AG04450 (cell line): ENCODE measurements around the gene GFOD2. TPM values are rescaled to one million over a fixed set of nuclear protein-coding genes. Genes with fewer than 3 reads are reported as not detected.

Experiments
- CTCF ChIA-PET: fragments of 300-600, 350-600 bp; formaldehyde crosslinking; extraction: SDS; loops from one replicate; lab custom pipeline; 2022; ENCODE audit warnings: antibody characterized with exemption, inconsistent platforms; lab: Charles Lee
- POLR2A ChIA-PET: fragments of 350-600 bp; formaldehyde crosslinking; extraction: SDS; loops from one replicate; lab custom pipeline; 2021; ENCODE audit warnings: antibody characterized with exemption, inconsistent platforms; lab: Yijun Ruan, JAX
- DNase-seq: peaks from one replicate; pipeline ENCODE4 v3.0.0-alpha.2; 2011; ENCODE audit warnings: low read depth, low spot score
- H3K27ac ChIP-seq: one replicate; pipeline ENCODE4 v1.5.1; 2012; ENCODE audit warnings: low read depth, low read length, control low read depth
- H3K27me3 ChIP-seq: one replicate; pipeline ENCODE4 v1.6.0; 2012; ENCODE audit warnings: low read length; ENCODE audit not compliant: control insufficient read depth, insufficient read depth
- H3K4me3 ChIP-seq: 2 replicates; pipeline ENCODE4 v1.5.1; 2011; ENCODE audit warnings: mild to moderate bottlenecking, low read depth, low read length, control low read depth
- H3K9me3 ChIP-seq: 2 replicates; pipeline ENCODE4 v1.5.1; 2012; ENCODE audit warnings: low read length; ENCODE audit not compliant: control insufficient read depth, insufficient read depth
- polyA plus RNA-seq: library from polyadenylated mRNA; depleted of rRNA; stranded (reverse); fragments of >200 nt; gene quantifications from 2 replicates; pipeline ENCODE4 v1.2.3, GENCODE V29; 2011
- TF ChIP-seq, protein P1 (sequence below): IDR thresholded peaks from 2 replicates; pipeline ENCODE4 v1.5.1; 2011; ENCODE audit warnings: low read depth, low read length, control low read depth, inconsistent platforms

GFOD2 gene
- polyA plus RNA-seq, 1 experiment, result 11.1 TPM

DNA sequence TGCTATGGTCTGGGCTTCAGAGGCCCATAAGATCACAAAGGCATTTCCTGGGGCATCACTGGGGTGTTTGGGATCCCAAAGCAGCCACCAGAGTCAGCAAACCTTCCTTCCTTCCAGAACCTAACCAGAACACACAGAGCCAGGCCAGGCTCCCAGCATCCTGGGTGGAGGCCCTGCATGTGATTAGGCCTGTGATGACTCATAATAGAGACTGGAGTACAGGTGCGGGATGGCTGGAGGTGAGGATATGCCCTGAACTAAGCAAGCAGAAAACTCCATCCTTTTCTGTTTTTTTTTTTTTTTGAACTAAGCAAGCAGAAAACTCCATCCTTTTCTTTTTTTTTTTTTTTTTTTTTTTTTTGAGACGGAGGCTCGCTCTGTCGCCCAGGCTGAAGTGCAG, 17.7 kb upstream of the GFOD2 start:
- TF ChIP-seq, protein P1, sequence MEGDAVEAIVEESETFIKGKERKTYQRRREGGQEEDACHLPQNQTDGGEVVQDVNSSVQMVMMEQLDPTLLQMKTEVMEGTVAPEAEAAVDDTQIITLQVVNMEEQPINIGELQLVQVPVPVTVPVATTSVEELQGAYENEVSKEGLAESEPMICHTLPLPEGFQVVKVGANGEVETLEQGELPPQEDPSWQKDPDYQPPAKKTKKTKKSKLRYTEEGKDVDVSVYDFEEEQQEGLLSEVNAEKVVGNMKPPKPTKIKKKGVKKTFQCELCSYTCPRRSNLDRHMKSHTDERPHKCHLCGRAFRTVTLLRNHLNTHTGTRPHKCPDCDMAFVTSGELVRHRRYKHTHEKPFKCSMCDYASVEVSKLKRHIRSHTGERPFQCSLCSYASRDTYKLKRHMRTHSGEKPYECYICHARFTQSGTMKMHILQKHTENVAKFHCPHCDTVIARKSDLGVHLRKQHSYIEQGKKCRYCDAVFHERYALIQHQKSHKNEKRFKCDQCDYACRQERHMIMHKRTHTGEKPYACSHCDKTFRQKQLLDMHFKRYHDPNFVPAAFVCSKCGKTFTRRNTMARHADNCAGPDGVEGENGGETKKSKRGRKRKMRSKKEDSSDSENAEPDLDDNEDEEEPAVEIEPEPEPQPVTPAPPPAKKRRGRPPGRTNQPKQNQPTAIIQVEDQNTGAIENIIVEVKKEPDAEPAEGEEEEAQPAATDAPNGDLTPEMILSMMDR, result no peak
- H3K4me3 ChIP-seq, result no peak overlapping the region
- H3K27ac ChIP-seq, result no peak overlapping the region
- POLR2A ChIA-PET, result interaction anchor here (0.6 kb wide), 1 partner anchor 39 kb away, joined by 5 read pairs; no protein-coding TSS in a partner anchor
- no peaks in the 10 kb centered on the region for H3K27me3 ChIP-seq
- DNase-seq, result no peak
- CTCF ChIA-PET, result no interaction called here
- H3K9me3 ChIP-seq, result no peaks in the 10 kb centered on the region

DNA sequence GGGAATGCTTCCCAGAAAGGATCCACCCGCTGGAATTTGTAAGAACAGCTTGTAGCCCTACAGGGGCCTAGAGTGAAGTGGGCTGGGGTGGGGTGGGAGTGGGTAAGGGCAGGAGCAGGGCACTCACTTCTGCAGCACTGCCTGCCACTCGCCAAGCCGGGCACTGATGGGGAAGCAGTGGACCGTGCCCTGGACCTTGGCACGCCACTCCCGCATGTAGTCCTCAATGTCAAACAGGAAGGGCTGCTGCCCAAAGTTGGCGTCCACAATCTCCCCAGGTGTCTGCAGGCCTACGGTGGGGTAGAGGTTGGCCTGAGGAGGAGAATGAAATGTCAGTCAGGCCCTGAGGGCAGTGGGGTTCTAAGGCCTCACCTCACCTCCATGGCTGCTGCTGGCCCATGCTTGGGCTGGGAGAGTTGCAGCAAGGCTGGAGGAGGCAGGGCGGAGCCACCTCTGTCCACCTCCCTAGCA, 15.7 kb upstream of the GFOD2 start:
- Histone ChIP-seq H3K27ac (no peak overlapping the region), H3K9me3 (no peaks in the 10 kb centered on the region), H3K4me3 (no peak overlapping the region), H3K27me3 (no peaks in the 10 kb centered on the region)
- ChIA-PET POLR2A (no interaction called here), CTCF (no interaction called here)
- TF ChIP-seq, protein P1, result no peak
- DNase-seq, result no peak

DNA sequence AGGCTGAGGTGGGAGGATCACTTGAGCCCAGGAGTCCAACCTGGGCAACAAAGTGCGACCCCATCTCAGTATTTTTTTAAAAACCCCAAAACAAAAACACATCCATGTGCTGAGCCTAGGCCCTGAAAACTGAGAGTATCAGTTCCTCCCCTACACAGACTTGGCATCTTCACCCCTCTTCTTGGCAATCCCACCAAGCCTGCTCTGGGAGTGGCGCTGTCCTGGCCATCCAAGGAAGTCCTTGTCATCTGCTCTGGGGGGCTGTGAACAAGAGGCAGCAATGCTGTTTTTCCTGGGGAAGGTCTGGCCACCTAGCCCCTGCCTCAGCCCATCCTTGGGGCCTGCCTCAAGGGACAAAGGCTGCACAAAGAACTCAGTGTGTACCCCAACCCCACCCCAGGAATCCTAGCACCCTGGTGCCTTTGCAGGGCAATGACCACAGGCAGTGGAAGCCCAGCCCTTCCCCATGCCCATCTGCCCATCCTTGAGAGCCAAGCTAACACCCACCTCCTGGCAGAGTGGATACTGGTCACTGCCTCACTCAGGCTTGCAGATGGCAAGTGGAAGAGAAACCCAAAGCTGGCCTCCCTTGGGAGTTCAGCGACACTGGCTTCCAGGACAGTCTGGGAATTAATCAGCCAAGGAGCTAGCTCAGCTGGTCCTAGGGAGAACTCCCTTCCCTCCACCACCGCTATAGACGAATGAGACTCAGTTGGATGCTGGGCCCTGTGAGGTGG, 14.8 kb upstream of the GFOD2 start:
- Histone ChIP-seq H3K27ac (no peak overlapping the region), H3K4me3 (no peak overlapping the region), H3K9me3 (no peaks in the 10 kb centered on the region), H3K27me3 (no peaks in the 10 kb centered on the region)
- TF ChIP-seq, protein P1, result no peak
- DNase-seq, result no peak
- CTCF ChIA-PET, result no interaction called here
- POLR2A ChIA-PET, result no interaction called here

DNA sequence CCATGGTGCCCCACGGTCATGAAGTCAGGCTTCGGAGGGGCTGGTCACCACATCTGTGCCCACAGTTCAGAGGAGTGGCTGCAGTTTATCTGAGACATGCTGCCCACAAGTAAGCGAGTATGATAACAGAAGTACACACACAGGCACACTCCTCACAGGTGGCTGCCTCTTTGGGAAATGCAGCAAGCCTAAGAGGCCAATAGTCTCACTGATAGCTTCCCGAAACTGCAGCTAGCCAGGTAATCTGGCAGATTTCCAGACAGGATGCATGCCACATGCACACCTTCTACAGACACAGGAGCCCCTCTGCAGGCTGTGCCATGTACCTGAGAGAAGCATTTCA, 12.6 kb upstream of the GFOD2 start:
- ChIA-PET CTCF (interaction anchor here (0.6 to 1.1 kb wide), 2 partner anchors 58 to 84 kb away, joined by 3 to 5 read pairs; no protein-coding TSS in a partner anchor), POLR2A (no interaction called here)
- Histone ChIP-seq H3K4me3 (no peak overlapping the region), H3K27me3 (no peaks in the 10 kb centered on the region), H3K9me3 (no peaks in the 10 kb centered on the region), H3K27ac (no peak overlapping the region)
- DNase-seq, result no peak
- TF ChIP-seq, protein P1, result no peak

DNA sequence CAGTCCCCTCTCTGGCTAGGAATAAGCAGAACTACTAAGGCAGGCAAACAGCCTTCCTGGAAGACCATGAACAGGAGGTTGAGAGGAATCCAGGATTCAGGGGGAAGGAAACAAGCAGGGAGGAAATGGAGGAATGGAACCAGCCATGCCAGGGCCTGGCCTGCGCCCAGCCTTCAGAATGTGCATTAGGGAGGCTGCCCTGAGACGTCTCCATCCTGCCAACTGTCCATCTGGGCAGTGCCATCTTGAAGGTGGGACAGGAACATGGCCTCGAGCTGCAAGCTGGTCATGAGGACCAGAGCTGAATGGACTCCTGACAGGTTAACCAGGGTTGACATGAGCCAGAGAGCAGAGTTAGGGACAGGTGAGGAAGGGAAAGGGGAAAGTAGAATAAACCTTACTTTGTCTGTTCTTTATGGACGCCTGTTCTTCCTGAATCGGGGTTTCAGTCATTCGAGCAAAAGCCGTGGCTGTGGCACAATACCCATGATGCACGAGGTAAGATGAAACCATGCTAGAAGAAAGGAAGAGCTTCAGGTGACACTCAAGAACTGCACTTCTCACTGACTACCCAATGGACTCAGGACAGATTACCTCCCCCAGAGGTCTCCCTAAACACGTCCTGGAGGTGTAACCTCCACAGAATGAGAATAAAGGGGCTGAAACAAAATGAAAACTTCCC, 12.1 kb upstream of the GFOD2 start:
- no peaks in the 10 kb centered on the region for H3K9me3 ChIP-seq
- POLR2A ChIA-PET, result no interaction called here
- peak overlapping the region; percentile 11 for H3K27ac ChIP-seq
- no peak overlapping the region for H3K4me3 ChIP-seq
- no peaks in the 10 kb centered on the region for H3K27me3 ChIP-seq
- DNase-seq, result no peak
- TF ChIP-seq, protein P1, result no peak
- CTCF ChIA-PET, result interaction anchor here (0.6 kb wide), 1 partner anchor 84 kb away, joined by 5 read pairs; no protein-coding TSS in a partner anchor
